HK-2 (cell line): ENCODE measurements around the gene KRTAP2-4.
"Not testable (repeated sequence)": the region's sequence is repeated elsewhere in the genome, so short reads cannot be mapped to it uniquely, and the experiment has no call there.

Experiments used
- DNase-seq: peaks from one replicate; pipeline ENCODE4 v3.0.0-alpha.2; 2018; ENCODE audit not compliant: unreplicated experiment

KRTAP2-4 gene, protein sequence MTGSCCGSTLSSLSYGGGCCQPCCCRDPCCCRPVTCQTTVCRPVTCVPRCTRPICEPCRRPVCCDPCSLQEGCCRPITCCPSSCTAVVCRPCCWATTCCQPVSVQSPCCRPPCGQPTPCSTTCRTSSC

DNA sequence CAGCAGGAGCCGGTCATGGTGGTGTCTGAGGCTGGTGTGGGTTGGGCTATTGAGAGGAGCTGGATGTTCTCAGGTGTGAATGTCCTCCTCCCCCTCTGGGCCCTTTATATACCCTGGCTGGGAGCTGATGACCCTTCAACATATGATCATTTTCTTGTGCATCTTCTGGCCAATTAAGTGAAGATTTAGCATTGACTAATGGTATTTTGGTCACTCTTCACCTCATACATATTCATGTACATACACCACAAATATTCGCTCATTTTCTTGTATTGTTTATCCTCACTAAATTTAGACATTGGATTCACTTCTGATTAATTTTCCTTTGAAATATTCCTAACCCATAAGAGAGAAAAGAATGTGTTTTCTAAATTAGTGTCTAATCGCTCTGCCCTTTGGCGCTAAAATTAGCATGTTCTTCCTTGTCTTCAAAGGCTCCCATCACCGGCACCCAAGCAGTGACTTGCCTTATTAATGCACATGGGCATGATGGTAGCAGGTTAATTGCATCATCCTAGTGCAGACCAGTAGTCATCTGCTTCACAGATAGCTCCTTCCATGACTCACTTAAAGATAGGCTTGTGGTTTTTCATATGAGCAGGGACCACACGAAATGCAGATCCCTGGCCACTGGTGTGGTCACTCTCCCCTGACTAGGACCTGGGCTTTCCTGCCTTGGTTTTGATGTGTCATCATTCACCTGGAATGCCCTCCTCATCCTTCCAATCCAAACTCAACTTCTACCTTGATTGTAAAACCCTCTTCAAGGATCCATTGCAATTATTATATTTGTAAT, at the start of gene KRTAP2-4:
Gene KRTAP2-4, minus strand, starts transcription at position 51 of the 796 bp plus-strand sequence. Its CDS starts 34 bp downstream, at position 17.
- peak; percentile 69 for DNase-seq

GRCh38 chr17:41111151-41111885, 45.6 kb upstream of the KRTAP2-4 start:
- no peak for DNase-seq

DNA sequence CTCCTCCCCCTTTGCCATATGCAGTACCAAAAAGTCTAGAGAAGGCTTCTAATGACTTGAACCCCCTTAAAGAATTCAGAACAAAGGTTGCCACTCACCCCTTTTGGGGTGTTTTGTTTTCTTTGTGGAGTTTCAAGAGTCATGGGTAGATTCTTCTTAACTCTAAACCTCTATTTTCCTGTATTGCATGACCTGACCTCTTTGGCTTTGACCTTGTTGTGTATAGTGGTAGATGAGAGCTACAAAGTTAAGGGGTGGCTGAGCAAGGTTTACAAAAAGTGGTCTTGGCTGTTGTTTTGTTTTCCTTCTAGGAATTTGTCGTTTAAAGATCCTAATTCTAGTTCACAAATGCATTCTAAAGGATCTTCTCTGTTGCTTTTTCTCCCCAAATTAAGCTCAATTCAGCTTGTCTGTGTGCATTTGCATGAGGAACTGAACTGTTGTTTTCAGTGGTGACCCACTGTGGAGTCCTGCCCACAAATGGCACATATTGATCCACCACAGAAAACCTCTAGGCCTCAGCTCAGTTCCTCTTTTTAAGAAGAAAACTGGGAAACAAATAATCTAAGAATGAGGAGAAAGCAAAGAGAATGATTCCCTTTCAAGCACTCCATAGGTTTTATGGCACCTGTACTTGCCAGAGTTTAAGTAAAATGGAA, 43.2 kb upstream of the KRTAP2-4 start:
- DNase-seq, result not testable (repeated sequence)

GRCh38 chr17:41107941-41108450, 42.3 kb upstream of the KRTAP2-4 start:
- DNase-seq, result no peak

DNA sequence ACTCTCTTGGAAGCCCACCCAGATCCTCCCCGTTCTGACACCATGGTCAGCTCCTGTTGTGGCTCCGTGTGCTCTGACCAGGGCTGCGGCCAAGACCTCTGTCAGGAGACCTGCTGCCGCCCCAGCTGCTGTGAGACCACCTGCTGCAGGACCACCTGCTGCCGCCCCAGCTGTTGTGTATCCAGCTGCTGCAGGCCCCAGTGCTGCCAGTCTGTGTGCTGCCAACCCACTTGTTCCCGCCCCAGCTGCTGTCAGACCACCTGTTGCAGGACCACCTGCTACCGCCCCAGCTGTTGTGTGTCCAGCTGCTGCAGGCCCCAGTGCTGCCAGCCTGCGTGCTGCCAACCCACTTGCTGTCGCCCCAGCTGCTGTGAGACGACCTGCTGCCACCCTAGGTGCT, 39.7 kb upstream of the KRTAP2-4 start, which contains the start of gene KRTAP4-9:
Gene KRTAP4-9, plus strand, starts transcription at position 43 of the 400 bp plus-strand sequence. Its CDS starts 0 bp downstream, at position 43.
- not testable (repeated sequence) for DNase-seq

- DNase-seq, result not testable (repeated sequence)
These were observed 38.8 kb upstream of the KRTAP2-4 start for GRCh38 chr17:41104386-41105038.

- no peak for DNase-seq
These were observed 38.2 kb upstream of the KRTAP2-4 start for GRCh38 chr17:41103896-41104295.

DNA sequence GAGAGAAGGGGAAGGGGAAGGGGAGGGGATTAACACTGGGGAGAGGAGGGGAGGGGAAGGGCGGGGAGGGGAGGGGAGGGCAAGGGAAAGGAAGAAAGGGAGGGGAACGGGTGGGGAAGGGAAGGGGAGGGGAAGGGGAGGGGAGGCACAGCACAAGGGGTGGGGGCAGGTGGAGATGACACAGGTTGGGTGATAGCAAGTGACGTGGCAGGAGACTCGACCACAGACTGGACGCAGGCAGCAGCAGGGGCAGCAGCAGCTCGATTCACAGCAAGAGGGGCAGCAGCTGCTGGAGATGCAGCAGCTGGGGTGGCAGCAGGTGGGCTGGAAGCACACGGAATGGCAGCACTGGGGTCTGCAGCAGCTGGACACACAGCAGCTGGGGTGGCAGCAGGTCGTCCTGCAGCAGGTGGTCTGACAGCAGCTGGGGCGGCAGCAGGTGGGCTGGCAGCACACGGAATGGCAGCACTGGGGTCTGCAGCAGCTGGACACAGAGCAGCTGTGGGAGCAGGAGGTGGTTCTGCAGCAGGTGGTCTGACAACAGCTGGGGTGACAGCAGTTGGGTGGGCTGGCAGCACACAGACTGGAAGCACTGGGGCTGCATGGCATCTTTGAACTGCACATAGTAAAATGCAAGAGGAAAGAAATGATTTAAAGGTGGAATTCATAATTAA, 36.0 kb upstream of the KRTAP2-4 start, which contains the start of gene KRTAP4-16:
Gene KRTAP4-16, minus strand, starts transcription at position 624 of the 674 bp plus-strand sequence. Its CDS starts 0 bp downstream, at position 624.
- no peak for DNase-seq

GRCh38 chr17:41099682-41100480, 34.2 kb upstream of the KRTAP2-4 start:
- not testable (repeated sequence) for DNase-seq

DNA sequence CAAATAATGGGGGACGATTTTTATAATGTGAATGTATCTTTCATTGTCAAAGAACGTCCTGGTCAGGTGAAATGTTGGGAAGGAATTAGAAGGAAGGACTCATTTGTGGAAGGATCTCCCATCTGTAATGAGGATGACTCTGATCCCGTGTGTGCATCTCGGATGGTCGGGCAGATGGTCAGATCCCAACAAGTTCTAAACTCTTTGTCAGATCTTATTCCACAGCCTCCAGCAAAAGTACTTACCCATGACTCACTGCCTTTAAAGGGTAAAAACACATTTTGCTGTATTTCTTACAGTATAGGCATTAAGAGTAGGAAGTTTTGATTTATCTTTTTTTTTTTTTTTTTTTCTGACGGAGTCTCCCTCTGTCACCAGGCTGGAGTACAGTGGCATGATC, 32.8 kb upstream of the KRTAP2-4 start:
- DNase-seq, result no peak

DNA sequence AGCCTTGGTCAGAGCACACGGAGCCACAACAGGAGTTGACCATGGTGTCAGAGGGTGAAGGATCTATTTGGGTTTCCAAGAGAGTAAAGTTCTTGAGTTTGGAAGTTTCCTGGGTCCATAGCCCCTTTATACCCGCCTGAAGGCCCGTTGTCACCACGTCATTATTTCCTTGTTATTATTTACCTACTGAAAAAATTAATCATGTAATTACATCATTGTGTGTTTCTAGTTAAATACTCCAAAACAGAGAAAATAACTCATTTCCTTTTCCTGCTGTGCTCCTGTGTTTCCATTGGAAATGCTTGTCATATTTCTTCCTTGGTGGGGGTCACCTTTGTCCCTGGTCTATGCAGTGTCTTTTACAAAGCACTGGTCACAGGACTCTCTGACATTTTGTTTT, 32.4 kb upstream of the KRTAP2-4 start, which contains the start of gene KRTAP4-8:
Gene KRTAP4-8, minus strand, starts transcription at position 101 of the 400 bp plus-strand sequence. Its CDS starts 58 bp downstream, at position 43.
- DNase-seq, result no peak

DNA sequence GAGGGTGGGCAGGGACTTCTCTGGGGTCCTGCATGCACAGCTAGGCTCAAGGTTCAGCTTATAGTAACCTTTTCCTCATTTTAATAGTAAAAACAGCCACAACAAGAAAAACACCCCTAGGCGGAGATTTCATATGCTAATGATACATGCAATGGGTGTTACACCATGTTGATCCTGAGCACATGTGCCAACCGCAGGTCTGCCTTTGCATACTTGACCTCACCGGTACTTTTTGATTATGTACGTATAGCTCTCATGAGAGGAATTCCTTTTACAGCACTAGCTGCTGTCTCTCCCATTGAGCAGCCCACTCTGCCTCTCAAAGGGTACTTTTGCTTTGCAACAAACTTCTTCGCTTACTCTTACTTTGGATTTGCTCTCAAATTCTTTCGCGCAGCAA, 30.4 kb upstream of the KRTAP2-4 start:
- no peak for DNase-seq

- not testable (repeated sequence) for DNase-seq
These were observed 23.2 kb upstream of the KRTAP2-4 start for GRCh38 chr17:41088760-41089352.

GRCh38 chr17:41084100-41084856, 18.6 kb upstream of the KRTAP2-4 start, which contains the start of gene KRTAP4-7:
KRTAP4-7 (plus strand) TSS chr17:41084150; CDS start chr17:41084207, 57 bp downstream.
- not testable (repeated sequence) for DNase-seq

DNA sequence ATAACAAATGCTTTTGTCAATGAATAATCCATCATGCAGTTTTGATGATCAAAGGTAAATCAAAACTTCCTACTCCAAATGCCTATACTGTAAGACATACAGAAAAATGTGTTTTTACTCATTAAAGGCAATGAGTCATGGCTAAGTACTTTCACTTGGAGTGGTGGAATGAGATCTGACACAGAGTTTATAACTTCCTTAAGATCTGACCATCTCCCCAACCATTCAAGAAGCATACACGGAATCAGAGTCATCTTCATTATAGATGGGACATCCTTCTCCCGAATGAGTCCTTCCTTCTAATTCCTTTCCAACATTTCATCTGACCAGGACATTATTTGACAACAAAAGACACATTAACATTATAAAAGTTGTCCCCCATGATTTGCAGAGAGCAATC, 17.7 kb upstream of the KRTAP2-4 start:
- DNase-seq, result not testable (repeated sequence)

- no peak for DNase-seq
These were observed 16.9 kb upstream of the KRTAP2-4 start for GRCh38 chr17:41082626-41083025.

- no peak for DNase-seq
These were observed 11.1 kb upstream of the KRTAP2-4 start for GRCh38 chr17:41076788-41077187.

DNA sequence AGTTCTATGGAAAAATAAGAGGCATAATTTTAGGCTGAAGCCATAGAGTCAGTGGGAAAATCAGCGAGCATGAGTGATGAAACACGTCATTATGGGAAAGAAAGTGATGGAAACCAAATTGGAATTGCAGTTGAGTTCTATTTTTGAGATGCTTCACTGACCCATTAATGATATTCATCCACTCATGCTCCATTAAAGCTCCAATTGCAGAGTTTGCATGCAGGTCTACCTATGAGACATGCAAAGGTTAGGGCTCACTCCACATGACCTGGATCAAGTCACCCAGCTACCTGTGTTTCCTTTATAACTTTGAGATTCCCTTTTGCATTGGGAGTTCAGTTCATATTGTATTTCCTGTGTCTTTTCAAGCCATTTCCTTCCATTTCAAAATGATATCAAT, 8.0 kb upstream of the KRTAP2-4 start:
- DNase-seq, result no peak
